Nephron progenitor cell (in vitro differentiated cells): ENCODE results near the gene C6orf120.
A peak's percentile ranks its signal among the peaks of the same experiment; 100 is the strongest.

Experiments used
- DNase-seq: peaks from one replicate; pipeline ENCODE4 v3.0.0; 2021
- H3K27ac Mint-ChIP-seq: 2 replicates; pipeline ENCODE4 v1.8.0; 2021; ENCODE audit warnings: mild to moderate bottlenecking, moderate library complexity, mixed read lengths
- H3K27me3 Mint-ChIP-seq: 2 replicates; pipeline ENCODE4 v1.8.0; 2021; ENCODE audit warnings: mild to moderate bottlenecking, low read depth, mixed read lengths; ENCODE audit not compliant: poor library complexity
- H3K36me3 Mint-ChIP-seq: 2 replicates; pipeline ENCODE4 v1.8.0; 2021; ENCODE audit warnings: low read depth, mixed read lengths
- H3K4me1 Mint-ChIP-seq: 2 replicates; pipeline ENCODE4 v1.8.0; 2021; ENCODE audit warnings: mixed read lengths
- H3K4me3 Mint-ChIP-seq: 2 replicates; pipeline ENCODE4 v1.8.0; 2021; ENCODE audit warnings: mild to moderate bottlenecking, moderate library complexity, mixed read lengths
- H3K9me3 Mint-ChIP-seq: 2 replicates; pipeline ENCODE4 v1.8.0; 2021; ENCODE audit warnings: mild to moderate bottlenecking, moderate library complexity, mixed read lengths
- TF ChIP-seq, protein P1 (sequence below): fragments of 200-600 bp; sonication (generic); IDR thresholded peaks from 2 replicates; pipeline ENCODE4 v1.5.0; 2021; ENCODE audit warnings: antibody characterized with exemption

Gene C6orf120

DNA sequence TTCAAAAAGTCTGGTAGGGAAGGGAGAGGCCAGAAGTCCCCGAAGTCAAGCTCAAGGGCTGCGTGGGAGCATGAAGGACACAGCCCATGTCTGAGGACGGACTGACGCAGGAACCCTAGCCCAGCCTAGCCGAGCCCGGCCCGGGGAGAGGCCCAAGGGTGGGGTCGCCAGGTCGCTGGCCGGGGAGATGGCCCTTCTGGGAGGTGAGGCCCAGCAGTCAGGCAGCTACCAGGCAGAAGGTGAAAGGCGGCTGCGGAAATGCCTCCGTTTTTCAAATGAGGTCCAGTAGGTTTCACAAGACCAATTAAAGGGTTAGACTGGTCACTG, 44.7 kb upstream of the C6orf120 start:
- TF ChIP-seq, protein P1, sequence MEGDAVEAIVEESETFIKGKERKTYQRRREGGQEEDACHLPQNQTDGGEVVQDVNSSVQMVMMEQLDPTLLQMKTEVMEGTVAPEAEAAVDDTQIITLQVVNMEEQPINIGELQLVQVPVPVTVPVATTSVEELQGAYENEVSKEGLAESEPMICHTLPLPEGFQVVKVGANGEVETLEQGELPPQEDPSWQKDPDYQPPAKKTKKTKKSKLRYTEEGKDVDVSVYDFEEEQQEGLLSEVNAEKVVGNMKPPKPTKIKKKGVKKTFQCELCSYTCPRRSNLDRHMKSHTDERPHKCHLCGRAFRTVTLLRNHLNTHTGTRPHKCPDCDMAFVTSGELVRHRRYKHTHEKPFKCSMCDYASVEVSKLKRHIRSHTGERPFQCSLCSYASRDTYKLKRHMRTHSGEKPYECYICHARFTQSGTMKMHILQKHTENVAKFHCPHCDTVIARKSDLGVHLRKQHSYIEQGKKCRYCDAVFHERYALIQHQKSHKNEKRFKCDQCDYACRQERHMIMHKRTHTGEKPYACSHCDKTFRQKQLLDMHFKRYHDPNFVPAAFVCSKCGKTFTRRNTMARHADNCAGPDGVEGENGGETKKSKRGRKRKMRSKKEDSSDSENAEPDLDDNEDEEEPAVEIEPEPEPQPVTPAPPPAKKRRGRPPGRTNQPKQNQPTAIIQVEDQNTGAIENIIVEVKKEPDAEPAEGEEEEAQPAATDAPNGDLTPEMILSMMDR, result no peak
- DNase-seq, result no peak
- H3K27me3 Mint-ChIP-seq, result peaks cover 3% of the 10 kb centered on the region
- H3K27ac Mint-ChIP-seq, result no peak overlapping the region
- no peak overlapping the region for H3K4me3 Mint-ChIP-seq
- H3K36me3 Mint-ChIP-seq, result peaks cover 68% of the 10 kb centered on the region
- H3K9me3 Mint-ChIP-seq, result no peaks in the 10 kb centered on the region
- peaks cover 38% of the 10 kb centered on the region for H3K4me1 Mint-ChIP-seq

DNA sequence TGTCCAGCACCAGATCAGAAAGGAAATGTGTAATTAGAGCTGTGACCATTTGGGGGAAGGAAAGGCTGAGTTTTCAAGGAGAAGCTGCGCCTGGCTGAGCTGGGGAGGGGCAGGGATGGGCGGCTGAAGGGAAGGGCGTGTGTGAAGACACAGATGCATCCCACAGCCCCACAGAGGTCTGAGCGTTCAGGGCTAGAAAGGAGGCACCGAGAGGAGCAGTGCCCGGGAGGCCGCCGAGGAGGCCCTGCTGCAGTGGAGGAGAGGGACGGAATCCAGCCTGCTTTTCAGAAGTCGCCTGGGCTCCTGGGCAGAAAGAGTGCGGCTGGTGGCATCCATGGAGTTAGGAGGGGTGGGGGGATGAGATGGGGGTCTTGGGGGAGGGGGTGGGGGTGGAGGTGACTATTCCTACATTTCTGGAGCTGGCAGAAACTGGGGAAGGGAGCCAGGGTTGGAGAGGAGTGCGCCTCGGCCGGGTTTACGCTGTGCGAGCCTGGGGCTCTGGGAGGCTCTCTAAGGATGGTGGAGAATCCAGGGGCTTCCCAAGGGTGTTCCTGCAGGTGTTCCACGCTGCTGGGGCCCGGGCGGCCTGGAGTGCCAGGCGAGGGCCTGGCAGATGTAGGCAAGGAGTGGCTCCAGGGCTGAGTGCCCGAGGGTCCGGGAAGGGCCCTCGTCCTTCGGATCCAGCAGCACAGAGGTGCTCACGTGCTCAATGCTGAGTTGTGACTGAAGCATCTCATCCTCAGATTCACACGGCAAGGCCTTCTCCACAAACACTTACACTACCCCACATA, 41.9 kb upstream of the C6orf120 start:
- Mint-ChIP-seq H3K36me3 (peaks cover 79% of the 10 kb centered on the region), H3K27ac (peak overlapping the region; percentile 94), H3K27me3 (peaks cover 6% of the 10 kb centered on the region), H3K4me1 (peaks cover 26% of the 10 kb centered on the region), H3K9me3 (no peaks in the 10 kb centered on the region), H3K4me3 (no peak overlapping the region)
- DNase-seq, result no peak
- TF ChIP-seq, protein P1, result no peak

GRCh38 chr6:169660751-169661390, 41.1 kb upstream of the C6orf120 start:
- TF ChIP-seq, protein P1, result no peak
- Mint-ChIP-seq H3K4me1 (peaks cover 19% of the 10 kb centered on the region), H3K4me3 (no peak overlapping the region), H3K27me3 (peaks cover 6% of the 10 kb centered on the region), H3K9me3 (no peaks in the 10 kb centered on the region), H3K27ac (no peak overlapping the region), H3K36me3 (peaks cover 77% of the 10 kb centered on the region)
- no peak for DNase-seq

- Mint-ChIP-seq H3K27ac (no peak overlapping the region), H3K4me3 (no peak overlapping the region), H3K4me1 (peaks cover 15% of the 10 kb centered on the region), H3K36me3 (peaks cover 73% of the 10 kb centered on the region), H3K27me3 (peaks cover 6% of the 10 kb centered on the region), H3K9me3 (no peaks in the 10 kb centered on the region)
- TF ChIP-seq, protein P1, result no peak
- no peak for DNase-seq
These were observed 40.6 kb upstream of the C6orf120 start for GRCh38 chr6:169661391-169661756.

DNA sequence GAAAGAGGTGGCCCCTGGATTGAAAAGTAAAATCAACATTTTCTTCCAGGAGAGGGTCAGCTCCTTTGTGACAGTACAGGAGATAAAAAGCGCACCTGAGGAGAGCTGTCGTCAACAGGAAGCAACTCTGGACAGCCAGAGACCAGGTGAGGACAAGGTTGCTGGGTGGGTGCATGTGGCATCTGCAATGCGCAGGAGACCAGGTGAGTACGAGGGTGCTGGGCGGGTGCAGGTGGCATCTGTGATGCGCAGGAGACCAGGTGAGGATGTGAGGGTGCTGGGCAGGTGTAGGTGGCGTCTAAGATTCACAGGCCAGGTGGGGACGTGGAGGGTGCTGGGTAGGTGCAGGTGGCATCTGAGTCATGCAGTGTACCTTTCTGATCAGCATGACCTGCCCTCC, 38.5 kb upstream of the C6orf120 start:
- H3K27ac Mint-ChIP-seq, result peak overlapping the region; percentile 22
- no peak for DNase-seq
- H3K36me3 Mint-ChIP-seq, result peaks cover 65% of the 10 kb centered on the region
- no peak overlapping the region for H3K4me3 Mint-ChIP-seq
- H3K9me3 Mint-ChIP-seq, result no peaks in the 10 kb centered on the region
- H3K4me1 Mint-ChIP-seq, result peaks cover 9% of the 10 kb centered on the region
- TF ChIP-seq, protein P1, result no peak
- H3K27me3 Mint-ChIP-seq, result peaks cover 6% of the 10 kb centered on the region

GRCh38 chr6:169664227-169664626, 37.7 kb upstream of the C6orf120 start:
- peaks cover 60% of the 10 kb centered on the region for H3K36me3 Mint-ChIP-seq
- no peaks in the 10 kb centered on the region for H3K9me3 Mint-ChIP-seq
- no peak for DNase-seq
- H3K4me3 Mint-ChIP-seq, result no peak overlapping the region
- H3K4me1 Mint-ChIP-seq, result peaks cover 7% of the 10 kb centered on the region
- peaks cover 6% of the 10 kb centered on the region for H3K27me3 Mint-ChIP-seq
- H3K27ac Mint-ChIP-seq, result no peak overlapping the region
- TF ChIP-seq, protein P1, result no peak
